ENCODE results near the gene CST6.

DNA sequence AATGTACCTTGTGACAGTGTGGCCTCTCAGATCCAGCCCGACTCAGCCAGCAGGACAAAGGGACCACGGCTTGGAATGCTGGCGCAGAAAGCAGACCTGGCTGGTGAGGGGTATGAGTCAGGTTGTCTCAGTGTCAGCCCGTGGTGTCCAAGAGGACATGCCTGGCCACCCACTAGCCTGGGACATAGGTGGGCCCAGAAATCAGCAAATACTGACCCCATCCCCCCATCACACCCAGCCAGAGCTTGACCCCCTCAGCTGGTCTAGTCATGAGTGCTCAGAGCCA is 5.0 kb upstream of the CST6 start:
- TF ChIP-seq GATA2 (IDR thresholded peaks at IDR 0.05; ENCODE audit: low read depth, low read length) = no peak
- TF ChIP-seq GATA3 (IDR thresholded peaks at IDR 0.05; ENCODE audit: low read depth, low read length) = no peak
